ENCODE data around the gene MYLK3.
"Not testable (repeated sequence)": the region's sequence is repeated elsewhere in the genome, so short reads cannot be mapped to it uniquely, and the experiment has no call there.

MYLK3 gene

GRCh38 chr16:46747777-46748651 is at the start of gene MYLK3:
MYLK3 (minus strand) TSS chr16:46748344; CDS start chr16:46748193, 151 bp downstream.
- no peak for DNase-seq (ENCODE audit: low spot score)

DNA sequence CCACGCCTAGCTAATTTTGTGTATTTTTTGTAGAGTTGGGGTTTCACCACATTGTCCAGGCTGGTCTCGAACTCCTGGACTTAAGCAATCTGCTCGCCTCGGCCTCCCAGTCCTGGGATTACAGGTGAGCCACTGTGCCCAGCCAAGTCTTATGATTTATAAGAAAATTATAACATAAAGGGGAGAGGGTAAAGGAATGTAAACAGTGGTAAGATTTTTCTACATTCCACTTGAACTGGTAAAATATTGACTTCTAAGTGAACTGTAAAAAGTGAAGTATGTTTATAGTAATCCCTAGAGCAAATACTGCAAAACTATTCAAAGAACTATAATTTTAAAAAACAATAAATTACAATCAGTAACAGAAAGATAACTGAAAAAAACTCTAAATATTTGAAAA is 49.4 kb upstream of the MYLK3 start:
- DNase-seq (ENCODE audit: low spot score) = no peak

- no peak for DNase-seq (ENCODE audit: low spot score)
These were observed 48.7 kb upstream of the MYLK3 start for GRCh38 chr16:46796764-46797269.

DNA sequence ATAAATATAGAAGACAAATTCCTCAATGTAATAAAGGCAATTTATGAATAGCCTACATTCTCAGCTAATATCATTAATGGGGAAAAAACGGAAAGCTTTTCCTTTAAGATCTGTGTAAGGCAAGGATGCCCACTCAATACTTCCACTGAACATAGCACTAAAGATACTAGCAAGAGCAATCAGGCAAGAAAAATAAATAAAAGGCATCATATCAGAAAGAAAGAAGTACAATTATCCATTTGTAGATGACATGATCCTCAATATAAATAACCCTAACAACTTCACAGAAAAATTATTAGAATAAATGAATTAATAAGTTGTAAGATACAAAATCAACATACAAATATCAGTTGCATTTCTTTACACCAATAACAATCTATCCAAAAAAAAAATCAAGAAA is 45.7 kb upstream of the MYLK3 start:
- DNase-seq (ENCODE audit: low spot score) = no peak

- no peak for DNase-seq (ENCODE audit: low spot score)
These were observed 42.6 kb upstream of the MYLK3 start for GRCh38 chr16:46790599-46791270.

DNA sequence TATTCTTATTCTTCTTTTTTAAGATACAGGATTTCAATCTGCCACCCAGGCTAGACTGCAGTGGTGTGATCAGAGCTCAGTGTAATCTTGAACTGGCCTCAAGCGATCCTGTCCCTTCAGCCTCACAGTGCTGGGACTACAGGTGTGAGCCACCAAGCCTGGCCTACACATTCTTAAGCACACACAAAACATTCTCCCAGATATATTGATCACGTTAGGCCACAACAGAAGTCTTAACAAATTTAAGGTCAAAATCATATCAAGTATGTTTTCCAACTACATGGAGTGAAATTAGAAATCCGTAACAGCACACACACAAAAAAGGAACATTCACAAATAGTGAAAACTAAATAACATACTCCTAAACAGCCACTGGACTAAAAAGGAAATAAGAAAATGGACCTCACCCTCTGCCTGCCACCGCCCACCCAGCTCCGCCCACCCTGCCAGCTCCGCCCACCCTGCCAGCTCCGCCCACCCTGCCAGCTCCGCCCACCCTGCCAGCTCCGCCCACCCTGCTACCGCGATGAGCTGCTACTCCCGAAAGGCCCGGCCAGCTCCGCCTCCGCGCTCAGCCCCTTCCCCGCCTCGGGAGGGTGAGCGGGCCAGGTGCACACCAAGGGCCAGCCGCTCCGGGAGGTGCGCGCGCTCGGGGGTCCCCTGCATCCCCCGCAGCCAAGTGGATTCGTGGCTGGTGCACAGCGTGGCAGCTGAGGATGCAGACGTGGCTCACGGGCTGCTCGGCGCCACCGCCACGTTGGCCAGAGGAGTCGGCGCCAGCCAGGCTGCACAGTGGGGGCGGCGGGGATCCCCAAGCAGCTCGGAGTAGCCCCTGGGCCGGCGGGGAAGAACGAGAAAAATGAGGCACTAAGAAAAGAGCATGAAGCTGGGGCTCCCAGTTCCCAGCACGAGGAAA is 41.6 kb upstream of the MYLK3 start:
- no peak for DNase-seq (ENCODE audit: low spot score)

DNA sequence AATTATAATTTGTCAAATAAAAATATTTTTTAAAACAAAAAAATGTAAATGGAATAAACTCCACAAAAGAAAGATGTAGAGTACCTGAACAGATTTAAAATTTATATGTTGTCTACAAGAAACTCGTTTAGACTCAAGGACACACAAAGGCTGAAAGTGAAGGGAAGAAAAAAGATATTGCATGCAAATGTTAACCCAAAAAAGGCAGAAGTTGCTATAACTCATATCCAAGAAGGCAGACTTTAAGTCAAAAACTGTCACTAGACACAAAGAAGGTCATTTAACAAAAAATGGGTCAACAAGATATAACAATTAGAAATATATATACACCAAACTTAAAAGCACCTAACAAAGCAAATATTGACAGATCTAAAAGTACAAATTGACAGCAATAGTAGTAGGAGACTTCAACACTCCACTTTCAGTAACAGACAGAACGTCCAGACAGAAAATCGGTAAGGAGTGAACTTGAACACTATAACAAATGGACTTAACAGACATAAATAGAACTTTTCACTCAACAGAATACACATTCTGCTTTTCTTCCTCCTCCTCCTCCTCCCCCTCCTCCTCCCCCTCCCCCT is 40.8 kb upstream of the MYLK3 start:
- no peak for DNase-seq (ENCODE audit: low spot score)

DNA sequence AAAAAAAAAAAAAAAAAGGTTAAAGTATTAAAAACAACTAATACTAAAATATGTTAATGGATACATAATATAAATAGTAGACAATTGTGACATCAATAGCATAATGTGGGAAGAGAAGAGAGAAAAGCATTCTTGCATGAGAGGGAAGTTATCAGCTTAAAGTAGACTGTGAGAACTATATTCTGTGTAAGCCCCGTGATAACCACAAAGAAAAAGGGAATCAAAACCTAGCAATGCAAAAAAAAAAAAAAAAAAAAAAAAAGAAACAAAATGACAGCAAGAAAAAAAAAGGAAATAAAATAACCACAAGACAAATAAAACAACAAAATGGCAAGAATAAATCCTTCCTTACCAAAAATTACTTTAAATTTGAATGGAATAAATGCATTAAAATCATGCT is 39.8 kb upstream of the MYLK3 start:
- no peak for DNase-seq (ENCODE audit: low spot score)

DNA sequence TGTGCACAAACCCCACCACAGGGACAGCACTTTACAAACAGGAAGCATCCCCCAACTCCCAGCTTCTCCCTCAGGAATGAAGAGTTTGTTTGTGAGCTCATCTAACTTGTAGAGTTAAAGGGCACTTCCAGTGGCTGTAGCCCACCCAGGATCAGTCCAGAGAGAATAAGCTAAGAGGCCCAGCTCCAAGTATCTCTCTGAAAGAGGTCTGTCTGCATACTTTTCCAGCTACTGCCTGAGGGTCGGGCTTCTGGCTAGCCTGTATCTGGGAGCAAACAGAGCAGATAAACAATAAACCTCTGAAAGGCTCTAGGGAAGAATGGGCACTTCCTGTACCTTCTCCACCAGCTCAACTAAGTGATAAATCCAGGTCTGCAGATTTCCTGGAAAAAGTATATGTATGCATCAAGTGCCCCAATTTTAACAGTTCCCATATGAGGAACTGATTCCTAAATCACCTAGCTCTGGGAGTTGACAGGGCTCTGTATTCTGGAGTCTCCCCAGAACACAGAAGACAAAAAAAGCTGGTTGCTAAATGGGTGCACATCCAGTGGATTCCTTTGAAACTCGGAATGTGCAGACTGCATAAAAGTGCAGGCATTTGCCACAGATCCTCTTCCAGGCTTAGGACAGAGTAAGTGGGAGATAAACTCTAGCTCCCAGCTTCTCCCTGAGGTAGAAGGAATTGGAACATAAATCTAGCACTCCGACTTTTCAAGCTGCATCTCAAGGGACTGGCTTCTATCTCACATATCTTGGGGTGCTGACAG is 37.1 kb upstream of the MYLK3 start:
- no peak for DNase-seq (ENCODE audit: low spot score)

GRCh38 chr16:46784569-46784968 is 36.4 kb upstream of the MYLK3 start:
- not testable (repeated sequence) for DNase-seq (ENCODE audit: low spot score)

- no peak for DNase-seq (ENCODE audit: low spot score)
These were observed 35.7 kb upstream of the MYLK3 start for GRCh38 chr16:46783800-46784199.

DNA sequence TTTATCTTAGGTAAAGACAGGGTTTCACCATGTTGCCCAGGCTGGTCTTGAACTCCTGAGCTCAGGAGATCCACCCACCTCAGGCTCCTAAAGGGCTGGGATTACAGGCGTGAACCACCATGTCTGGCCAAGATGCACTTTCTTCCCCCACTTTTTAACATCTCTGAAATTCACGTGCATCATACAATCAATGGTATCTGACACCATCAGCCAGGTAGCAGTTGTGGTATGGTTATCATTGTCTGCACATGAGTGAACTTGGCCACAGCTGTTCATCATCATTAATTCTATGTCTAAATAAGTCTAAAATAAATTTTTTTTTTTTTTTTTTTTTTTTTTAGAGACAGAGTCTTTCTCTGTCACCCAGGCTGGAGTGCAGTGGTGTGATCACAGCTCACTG is 34.2 kb upstream of the MYLK3 start:
- DNase-seq (ENCODE audit: low spot score) = no peak

DNA sequence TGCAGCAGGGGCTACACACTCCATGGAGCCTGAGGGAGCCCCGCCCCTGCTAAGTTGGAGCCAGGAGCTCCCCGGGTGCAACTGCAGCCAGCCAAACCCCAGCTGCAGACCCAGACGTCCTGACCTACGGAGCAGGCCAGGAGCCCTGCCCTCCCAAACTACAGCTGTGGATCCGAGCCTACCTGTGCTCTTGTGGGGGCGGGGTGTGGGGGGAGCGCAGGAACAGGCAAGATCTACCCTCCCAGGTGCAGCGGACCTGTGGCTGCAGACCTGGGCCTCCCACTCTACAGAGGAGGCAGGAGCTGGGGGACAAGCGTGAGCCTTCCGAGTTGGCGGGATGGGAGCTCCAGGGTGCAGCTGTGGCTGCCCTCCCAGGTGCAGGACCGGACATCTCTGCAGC is 29.7 kb upstream of the MYLK3 start:
- DNase-seq (ENCODE audit: low spot score) = no peak

GRCh38 chr16:46775214-46775613 is 27.1 kb upstream of the MYLK3 start:
- no peak for DNase-seq (ENCODE audit: low spot score)

DNA sequence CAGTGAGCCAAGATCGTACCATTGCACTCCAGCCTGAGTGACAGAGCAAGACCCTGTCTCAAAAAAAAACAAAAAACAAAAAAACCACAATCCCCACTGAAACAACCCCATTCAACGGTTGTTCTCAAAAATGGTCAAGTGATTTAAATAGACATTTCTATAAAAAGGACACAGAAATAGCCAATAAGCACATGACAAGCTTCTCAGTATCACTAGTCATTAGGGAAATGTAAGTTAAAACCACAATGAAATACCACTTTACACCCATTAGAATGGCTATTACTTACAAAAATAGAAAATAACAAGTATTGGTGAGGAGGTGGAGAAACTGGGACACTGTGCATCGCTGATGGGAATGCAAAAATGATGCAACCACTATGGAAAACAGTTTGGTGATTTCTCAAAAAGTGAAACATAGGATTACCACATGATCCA is 26.6 kb upstream of the MYLK3 start:
- no peak for DNase-seq (ENCODE audit: low spot score)

DNA sequence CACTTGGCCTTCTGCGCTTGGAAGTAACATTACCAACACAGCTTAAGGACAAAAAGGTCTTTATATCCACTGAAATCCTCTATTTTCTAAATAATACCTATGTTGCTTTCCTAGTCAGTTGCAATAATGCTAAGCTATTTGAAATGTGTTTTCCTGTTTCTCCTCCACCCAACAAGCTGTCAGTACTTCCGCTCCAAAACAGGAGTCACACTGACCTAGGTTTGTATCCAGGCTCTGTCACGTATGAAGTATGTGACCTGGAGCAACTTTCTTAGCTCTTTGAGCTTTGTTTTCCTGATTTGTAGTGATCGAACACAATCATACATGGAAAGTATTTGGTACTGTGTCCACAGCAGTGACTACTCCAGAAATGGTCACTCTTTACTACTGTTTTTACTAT is 24.3 kb upstream of the MYLK3 start:
- DNase-seq (ENCODE audit: low spot score) = no peak

DNA sequence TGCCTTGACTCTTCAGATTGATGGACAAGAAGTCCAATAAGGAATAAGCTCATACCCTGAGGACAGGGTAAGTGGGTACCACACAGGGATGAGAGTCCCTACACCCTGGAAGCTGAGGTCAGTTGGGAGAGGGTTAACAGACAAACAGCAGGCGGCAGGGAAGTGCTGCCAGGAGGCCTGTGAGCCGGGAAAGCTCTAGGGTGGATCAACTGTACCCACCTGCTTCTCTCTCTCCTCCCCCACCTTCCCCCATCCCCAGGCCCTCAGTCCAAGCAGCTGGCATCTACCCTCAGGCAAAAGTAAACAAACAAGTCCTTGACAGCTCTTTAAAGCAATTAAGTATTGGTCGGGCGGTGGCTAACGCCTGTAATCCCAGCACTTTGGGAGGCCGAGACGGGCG is 20.7 kb upstream of the MYLK3 start:
- DNase-seq (ENCODE audit: low spot score) = no peak

DNA sequence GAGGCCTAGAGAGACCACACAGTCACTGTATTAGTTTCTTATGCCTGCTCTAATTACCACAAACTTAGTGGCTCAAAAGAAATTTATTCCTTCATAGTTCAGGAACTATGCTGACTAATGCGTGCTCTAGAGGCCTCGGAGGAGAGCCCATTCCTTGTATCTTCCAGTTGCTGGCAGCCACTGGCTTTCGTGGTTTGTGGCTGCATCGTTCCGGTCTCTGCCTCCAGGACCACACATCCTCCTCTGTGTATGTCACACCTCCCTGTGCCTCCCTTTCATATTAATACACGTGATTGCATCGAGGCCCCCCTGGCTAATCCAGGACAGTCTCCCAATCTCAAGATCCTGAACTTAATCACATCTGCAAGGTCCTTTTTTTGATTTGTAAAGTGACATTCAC is 16.9 kb upstream of the MYLK3 start:
- DNase-seq (ENCODE audit: low spot score) = no peak

- DNase-seq (ENCODE audit: low spot score) = no peak
These were observed 15.0 kb upstream of the MYLK3 start for GRCh38 chr16:46763147-46763546.

DNA sequence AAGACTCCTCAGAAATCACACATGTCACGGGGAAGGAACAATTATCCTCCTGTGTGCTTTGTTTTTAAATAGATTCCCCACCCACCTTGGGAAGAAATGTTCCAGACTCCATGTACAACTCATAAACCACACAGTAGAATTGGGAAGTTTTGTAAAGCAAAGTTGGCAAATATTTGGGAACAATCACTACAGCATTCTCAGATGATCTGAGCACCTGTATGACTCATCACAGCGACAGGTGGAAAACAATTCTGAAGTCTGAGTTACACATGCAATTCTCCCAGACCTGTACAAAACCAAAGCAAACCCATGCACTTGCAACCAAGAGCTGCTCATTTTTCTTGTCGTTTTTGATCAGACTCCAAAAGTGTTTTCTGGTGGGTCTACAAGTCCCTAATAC is 14.4 kb upstream of the MYLK3 start:
- no peak for DNase-seq (ENCODE audit: low spot score)

DNA sequence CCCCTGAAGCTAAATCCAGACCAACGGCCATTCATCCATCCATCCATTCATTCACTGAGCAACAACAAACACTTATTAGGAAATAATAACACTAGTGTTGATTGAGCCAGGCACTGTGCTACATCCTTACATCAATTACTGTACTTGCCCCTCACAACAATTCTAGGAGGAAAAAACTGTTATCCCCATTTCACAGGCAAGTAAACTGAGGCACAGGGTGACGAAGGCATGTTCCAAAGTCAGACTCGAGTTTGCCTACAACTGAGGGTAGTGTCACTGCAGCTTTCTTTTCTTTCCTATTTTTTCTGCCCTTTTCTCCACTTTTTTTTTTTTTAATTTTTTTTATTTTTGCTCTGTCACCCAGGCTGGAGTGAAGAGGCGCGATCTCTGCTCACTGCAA is 11.2 kb upstream of the MYLK3 start:
- DNase-seq (ENCODE audit: low spot score) = no peak

All from COLO829 (cell line).